Peyer's patch (tissue), 4 donors: ENCODE data around the gene FBXL4. TPM values are rescaled to one million over a fixed set of nuclear protein-coding genes. Genes with fewer than 3 reads are reported as not detected.

Experiments used
- DNase-seq, 3 donors: peaks; one replicate each; pipeline ENCODE4 v3.0.0-alpha.2; 2017 to 2019
- H3K27ac ChIP-seq, 4 donors: fragments of 200-600 bp; sonication (generic); one replicate each; pipeline ENCODE4 v1.5.1; 2016 to 2019
- H3K27me3 ChIP-seq, 2 donors: fragments of 200-600 bp; sonication (generic); one replicate each; pipeline ENCODE4 v1.5.1; 2019
- H3K36me3 ChIP-seq, 3 donors: fragments of 200-600 bp; sonication (generic); one replicate each; pipeline ENCODE4 v1.5.1; 2016 to 2019
- H3K4me1 ChIP-seq, 4 donors: fragments of 200-600 bp; sonication (generic); one replicate each; pipeline ENCODE4 v1.5.1; 2016 to 2019
- H3K4me3 ChIP-seq, 4 donors: fragments of 200-600 bp; sonication (generic); 1 replicate in 3 of 4; 2 replicates in 1 of 4; pipeline ENCODE4 v1.5.1; 2016 to 2019; ENCODE audit warnings: mild to moderate bottlenecking in 1 of 4
- H3K9me3 ChIP-seq, 4 donors: fragments of 200-600 bp; sonication (generic); one replicate each; pipeline ENCODE4 v1.5.1; 2016 to 2019; ENCODE audit warnings: mild to moderate bottlenecking in 1 of 4
- POLR2A ChIP-seq, 2 donors: fragments of 450-650 bp; IDR thresholded peaks; one replicate each; pipeline ENCODE4 v1.5.1; 2017; ENCODE audit warnings: antibody characterized with exemption in 2 of 2, mild to moderate bottlenecking in 2 of 2, moderate library complexity in 2 of 2
- total RNA-seq, 4 donors: library from RNA; depleted of rRNA; stranded (reverse); fragments of >200 nt; gene quantifications; one replicate each; pipeline ENCODE4 v1.1.0, GENCODE V29; 2016
- TF ChIP-seq, protein P1 (sequence below), 6 experiments: fragments of 450-650 bp in 4 of 6; fragments of 200-600 bp in 2 of 6; sonication (generic) in 1 of 6; IDR thresholded peaks; one replicate each; pipeline ENCODE4 v1.5.1; 2017 to 2019; ENCODE audit warnings: antibody characterized with exemption in 6 of 6, mild to moderate bottlenecking in 3 of 6, moderate library complexity in 1 of 6

FBXL4 gene
- total RNA-seq, 4 donors from 2014 or later: 19.1 to 24.8 (median 21.2) TPM

- TF ChIP-seq, protein P1, sequence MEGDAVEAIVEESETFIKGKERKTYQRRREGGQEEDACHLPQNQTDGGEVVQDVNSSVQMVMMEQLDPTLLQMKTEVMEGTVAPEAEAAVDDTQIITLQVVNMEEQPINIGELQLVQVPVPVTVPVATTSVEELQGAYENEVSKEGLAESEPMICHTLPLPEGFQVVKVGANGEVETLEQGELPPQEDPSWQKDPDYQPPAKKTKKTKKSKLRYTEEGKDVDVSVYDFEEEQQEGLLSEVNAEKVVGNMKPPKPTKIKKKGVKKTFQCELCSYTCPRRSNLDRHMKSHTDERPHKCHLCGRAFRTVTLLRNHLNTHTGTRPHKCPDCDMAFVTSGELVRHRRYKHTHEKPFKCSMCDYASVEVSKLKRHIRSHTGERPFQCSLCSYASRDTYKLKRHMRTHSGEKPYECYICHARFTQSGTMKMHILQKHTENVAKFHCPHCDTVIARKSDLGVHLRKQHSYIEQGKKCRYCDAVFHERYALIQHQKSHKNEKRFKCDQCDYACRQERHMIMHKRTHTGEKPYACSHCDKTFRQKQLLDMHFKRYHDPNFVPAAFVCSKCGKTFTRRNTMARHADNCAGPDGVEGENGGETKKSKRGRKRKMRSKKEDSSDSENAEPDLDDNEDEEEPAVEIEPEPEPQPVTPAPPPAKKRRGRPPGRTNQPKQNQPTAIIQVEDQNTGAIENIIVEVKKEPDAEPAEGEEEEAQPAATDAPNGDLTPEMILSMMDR (IDR thresholded peaks at IDR 0.05): no peak
- TF ChIP-seq POLR2A (IDR thresholded peaks at IDR 0.05): no peak
- no peak overlapping the region for H3K4me3 ChIP-seq
- peaks cover 0 to 27% (median 0%) of the 10 kb centered on the region in 3 donors for H3K36me3 ChIP-seq
- DNase-seq: no peak
- H3K4me1 ChIP-seq: no peaks in the 10 kb centered on the region
- no peaks in the 10 kb centered on the region for H3K9me3 ChIP-seq
- no peaks in the 10 kb centered on the region for H3K27me3 ChIP-seq
- no peak overlapping the region for H3K27ac ChIP-seq
Observed at GRCh38 chr6:98904096-98904495, 43.6 kb downstream of the FBXL4 start.

GRCh38 chr6:98900706-98901105 is 47.0 kb downstream of the FBXL4 start:
- DNase-seq: no peak
- TF ChIP-seq POLR2A (IDR thresholded peaks at IDR 0.05): no peak
- TF ChIP-seq, protein P1 (IDR thresholded peaks at IDR 0.05): no peak
- H3K36me3 ChIP-seq: peaks cover 0 to 43% (median 0%) of the 10 kb centered on the region in 3 donors

GRCh38 chr6:98894810-98895209 is 52.9 kb downstream of the FBXL4 start:
- no peak for DNase-seq
- Histone ChIP-seq H3K27ac (no peak overlapping the region), H3K4me1 (no peaks in the 10 kb centered on the region), H3K36me3 (peaks cover 0 to 25% (median 0%) of the 10 kb centered on the region in 3 donors), H3K9me3 (no peaks in the 10 kb centered on the region), H3K27me3 (no peaks in the 10 kb centered on the region), H3K4me3 (no peak overlapping the region)
- TF ChIP-seq, protein P1 (IDR thresholded peaks at IDR 0.05): no peak

More at GRCh38 chr6:98900706-98901105, 47.0 kb downstream of the FBXL4 start:
- no peaks in the 10 kb centered on the region for H3K27me3 ChIP-seq
- no peak overlapping the region for H3K4me3 ChIP-seq
- no peak overlapping the region for H3K27ac ChIP-seq
- H3K9me3 ChIP-seq: no peaks in the 10 kb centered on the region
- no peaks in the 10 kb centered on the region for H3K4me1 ChIP-seq

DNA sequence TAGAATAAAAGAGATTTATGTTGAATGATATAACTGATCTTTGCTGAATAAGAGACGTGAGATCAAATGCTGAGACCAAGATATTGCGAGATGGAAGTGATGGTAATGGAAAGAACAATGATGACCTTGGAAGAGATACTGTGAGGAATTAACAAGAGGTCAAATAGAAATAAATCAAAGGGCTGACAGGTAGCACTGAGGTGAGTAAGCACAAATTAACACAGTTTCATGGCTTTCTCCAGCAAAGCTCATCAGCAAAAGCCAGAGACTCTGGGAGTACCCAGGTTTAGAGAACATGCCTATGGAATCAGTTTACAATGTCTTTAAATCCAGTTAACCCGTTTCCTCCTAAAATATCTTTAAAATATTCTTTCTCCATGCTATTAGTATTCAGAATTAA is 60.1 kb downstream of the FBXL4 start:
- no peak for DNase-seq
- Histone ChIP-seq H3K36me3 (peaks cover 0 to 11% (median 0%) of the 10 kb centered on the region in 3 donors), H3K27me3 (no peaks in the 10 kb centered on the region)

DNA sequence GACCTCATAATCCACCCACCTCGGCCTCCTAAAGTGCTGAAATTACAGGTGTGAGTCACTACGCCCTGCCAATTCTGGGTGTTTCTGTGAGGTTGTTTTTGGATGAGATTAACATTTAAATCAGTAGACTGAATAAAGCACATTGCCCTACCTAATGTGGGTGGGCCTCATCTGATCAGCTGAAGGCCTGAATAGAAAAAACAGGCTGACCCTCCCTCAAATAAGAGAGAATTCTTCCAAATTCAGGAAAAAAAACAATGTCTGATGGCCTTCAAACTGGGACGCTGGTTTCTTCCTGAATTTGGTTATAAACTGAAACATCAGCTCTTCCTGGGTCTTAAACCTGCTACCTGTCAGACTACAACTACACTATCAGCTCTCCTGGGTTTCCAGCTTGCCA is 62.4 kb downstream of the FBXL4 start:
- Histone ChIP-seq H3K36me3 (peaks cover 0 to 8% (median 0%) of the 10 kb centered on the region in 3 donors), H3K27me3 (no peaks in the 10 kb centered on the region), H3K4me1 (no peaks in the 10 kb centered on the region), H3K4me3 (no peak overlapping the region), H3K27ac (no peak overlapping the region), H3K9me3 (no peaks in the 10 kb centered on the region)
- DNase-seq: no peak
- no peak for TF ChIP-seq POLR2A (IDR thresholded peaks at IDR 0.05)
- TF ChIP-seq, protein P1 (IDR thresholded peaks at IDR 0.05): no peak

More for the DNA sequence above, 60.1 kb downstream of the FBXL4 start:
- no peaks in the 10 kb centered on the region for H3K4me1 ChIP-seq
- H3K27ac ChIP-seq: no peak overlapping the region
- TF ChIP-seq, protein P1 (IDR thresholded peaks at IDR 0.05): no peak
- TF ChIP-seq POLR2A (IDR thresholded peaks at IDR 0.05): no peak
- H3K4me3 ChIP-seq: no peak overlapping the region
- no peaks in the 10 kb centered on the region for H3K9me3 ChIP-seq

GRCh38 chr6:98880486-98880885 is 67.3 kb downstream of the FBXL4 start:
- H3K27me3 ChIP-seq: no peaks in the 10 kb centered on the region
- H3K36me3 ChIP-seq: no peaks in the 10 kb centered on the region
- H3K27ac ChIP-seq: no peak overlapping the region
- no peak overlapping the region for H3K4me3 ChIP-seq
- no peak for TF ChIP-seq POLR2A (IDR thresholded peaks at IDR 0.05)
- TF ChIP-seq, protein P1 (IDR thresholded peaks at IDR 0.05): no peak
- no peaks in the 10 kb centered on the region for H3K4me1 ChIP-seq
- no peak for DNase-seq
- no peaks in the 10 kb centered on the region for H3K9me3 ChIP-seq
